Activated CD4-positive, alpha-beta T cell treated with anti-CD3 and anti-CD28 coated beads for 1 hour (primary cell): ENCODE results near the gene GRAMD1B.

Experiments
- DNase-seq: peaks from one replicate; pipeline ENCODE4 v3.0.0-alpha.2; 2020

The GRAMD1B gene

GRCh38 chr11:123594188-123594901 is 164.3 kb downstream of the GRAMD1B start:
- DNase-seq = no peak

- DNase-seq = no peak
Observed at GRCh38 chr11:123594921-123595320, 164.9 kb downstream of the GRAMD1B start.

GRCh38 chr11:123597859-123598258 is 167.8 kb downstream of the GRAMD1B start:
- DNase-seq = no peak

- no peak for DNase-seq
Observed at GRCh38 chr11:123601136-123601535, 171.1 kb downstream of the GRAMD1B start.

- DNase-seq = no peak
Observed at GRCh38 chr11:123601743-123602142, 171.7 kb downstream of the GRAMD1B start.

- no peak for DNase-seq
Observed at GRCh38 chr11:123603666-123604065, 173.6 kb downstream of the GRAMD1B start.

- DNase-seq = no peak
Observed at GRCh38 chr11:123607781-123608180, 177.7 kb downstream of the GRAMD1B start.

- DNase-seq = no peak
Observed at GRCh38 chr11:123608371-123608770, 178.3 kb downstream of the GRAMD1B start.

- DNase-seq = no peak
Observed at GRCh38 chr11:123608945-123609344, 178.9 kb downstream of the GRAMD1B start.

- no peak for DNase-seq
Observed at GRCh38 chr11:123611698-123612097, 181.6 kb downstream of the GRAMD1B start.

GRCh38 chr11:123616505-123617198 is 186.6 kb downstream of the GRAMD1B start:
- DNase-seq = no peak

GRCh38 chr11:123622576-123622975 is 192.5 kb downstream of the GRAMD1B start:
- DNase-seq = no peak

- DNase-seq = no peak
Observed at GRCh38 chr11:123624974-123625373, 194.9 kb downstream of the GRAMD1B start.

- DNase-seq = no peak
Observed at GRCh38 chr11:123628936-123629683, 199.0 kb downstream of the GRAMD1B start.

GRCh38 chr11:123630126-123630608 is 200.1 kb downstream of the GRAMD1B start:
- DNase-seq = no peak

- DNase-seq = no peak
Observed at GRCh38 chr11:123640029-123640428, 210.0 kb downstream of the GRAMD1B start.

- peak; percentile 28 for DNase-seq
Observed at GRCh38 chr11:123640677-123641494, 210.8 kb downstream of the GRAMD1B start.

GRCh38 chr11:123641495-123641840 is 211.4 kb downstream of the GRAMD1B start:
- DNase-seq = no peak

GRCh38 chr11:123642435-123642834 is 212.4 kb downstream of the GRAMD1B start:
- no peak for DNase-seq

GRCh38 chr11:123645286-123645975 is 215.4 kb downstream of the GRAMD1B start:
- DNase-seq = no peak

- no peak for DNase-seq
Observed at GRCh38 chr11:123650901-123651300, 220.8 kb downstream of the GRAMD1B start.

- DNase-seq = no peak
Observed at GRCh38 chr11:123652599-123652998, 222.5 kb downstream of the GRAMD1B start.
